ENCODE data around the gene BDKRB1.

GRCh38 chr14:96256407-96256806, 397 bp downstream of the BDKRB1 start:
- no peak for TF ChIP-seq CTCF (IDR thresholded peaks at IDR 0.05)
- no peak for TF ChIP-seq POLR2A (IDR thresholded peaks at IDR 0.05)

Measured in lower leg skin (tissue), 3 donors.